Measurements from ENCODE around the gene SLC7A1. TPM values are rescaled to one million over a fixed set of nuclear protein-coding genes. Genes with fewer than 3 reads are reported as not detected.

Gene SLC7A1
- polyA plus RNA-seq, 3 donors: 0.89 to 2.2 (median 0.92) TPM

GRCh38 chr13:29472332-29472961 lies 123.0 kb downstream of the SLC7A1 start:
- Mint-ChIP-seq H3K36me3 (no peaks in the 10 kb centered on the region), H3K9me3 (no peaks in the 10 kb centered on the region), H3K27me3 (ENCODE audit: low read depth in 3 of 3) (peaks cover 1 to 3% (median 1%) of the 10 kb centered on the region in 3 donors), H3K4me1 (peaks cover 11% of the 10 kb centered on the region), H3K27ac (peak overlapping the region in 2 of 7 donors; percentile 50 to 66), H3K4me3 (peak overlapping the region; percentile 27 to 60)
- WGBS (ENCODE audit: insufficient coverage): 53% methylated on average over 3 of the region's 6 CpGs
- peak; percentile 99 for TF ChIP-seq CTCF (IDR thresholded peaks at IDR 0.05)
- H3K4me2 ChIP-seq (replicated peaks; ENCODE audit: extremely low read depth, low read length, poor library complexity, severe bottlenecking): no peak overlapping the region
- no peaks in the 10 kb centered on the region for H3K36me3 ChIP-seq (replicated peaks in 1 of 2; ENCODE audit: control insufficient read depth in 1 of 2, insufficient read depth in 2 of 2, low read length in 2 of 2)
- DNase-seq: peak; percentile 44 to 62 (median 58)
- peaks cover 13 to 16% of the 10 kb centered on the region in 2 donors for H3K4me1 ChIP-seq (ENCODE audit: control insufficient read depth in 1 of 2, insufficient read depth in 2 of 2, low read length in 2 of 2)
- H3K27me3 ChIP-seq (ENCODE audit: control insufficient read depth in 2 of 2, insufficient read depth in 2 of 2, low read length in 2 of 2): no peaks in the 10 kb centered on the region
- no peak overlapping the region for H3K4me3 ChIP-seq (replicated peaks in 1 of 3; ENCODE audit: low read depth in 2 of 3, low read length in 3 of 3)
- intact Hi-C loops (cut with micrococcal nuclease): no loop called here
- H2AFZ ChIP-seq (ENCODE audit: insufficient read depth, low read depth, low read length, poor library complexity, severe bottlenecking): no peak overlapping the region
- H3K27ac ChIP-seq (ENCODE audit: low read depth in 1 of 2, low read length in 2 of 2): no peak overlapping the region
- no peaks in the 10 kb centered on the region for H4K20me1 ChIP-seq (ENCODE audit: insufficient read depth, low read length)
- H3K9ac ChIP-seq (ENCODE audit: insufficient read depth, low read length, poor library complexity, severe bottlenecking): no peak overlapping the region
- H3K79me2 ChIP-seq (ENCODE audit: insufficient read depth, low read length): no peaks in the 10 kb centered on the region
- H3K9me3 ChIP-seq (replicated peaks in 1 of 2; ENCODE audit: control insufficient read depth in 1 of 2, insufficient read depth in 1 of 2, low read length in 2 of 2): no peaks in the 10 kb centered on the region

GRCh38 chr13:29471551-29471950 lies 123.9 kb downstream of the SLC7A1 start:
- Mint-ChIP-seq H3K9me3 (no peaks in the 10 kb centered on the region), H3K4me3 (peak overlapping the region in 1 of 2 donors; percentile 51), H3K27me3 (ENCODE audit: low read depth in 3 of 3) (no peaks in the 10 kb centered on the region), H3K4me1 (peaks cover 14% of the 10 kb centered on the region), H3K27ac (no peak overlapping the region), H3K36me3 (no peaks in the 10 kb centered on the region)
- Histone ChIP-seq H3K27me3 (ENCODE audit: control insufficient read depth in 2 of 2, insufficient read depth in 2 of 2, low read length in 2 of 2) (no peaks in the 10 kb centered on the region), H4K20me1 (ENCODE audit: insufficient read depth, low read length) (no peaks in the 10 kb centered on the region), H2AFZ (ENCODE audit: insufficient read depth, low read depth, low read length, poor library complexity, severe bottlenecking) (peak overlapping the region; percentile 56), H3K4me3 (replicated peaks in 1 of 3; ENCODE audit: low read depth in 2 of 3, low read length in 3 of 3) (peak overlapping the region in 1 of 3 experiments; percentile 20), H3K36me3 (replicated peaks in 1 of 2; ENCODE audit: control insufficient read depth in 1 of 2, insufficient read depth in 2 of 2, low read length in 2 of 2) (no peaks in the 10 kb centered on the region), H3K9me3 (replicated peaks in 1 of 2; ENCODE audit: control insufficient read depth in 1 of 2, insufficient read depth in 1 of 2, low read length in 2 of 2) (no peaks in the 10 kb centered on the region), H3K4me2 (replicated peaks; ENCODE audit: extremely low read depth, low read length, poor library complexity, severe bottlenecking) (no peak overlapping the region), H3K9ac (ENCODE audit: insufficient read depth, low read length, poor library complexity, severe bottlenecking) (no peak overlapping the region), H3K79me2 (ENCODE audit: insufficient read depth, low read length) (no peaks in the 10 kb centered on the region), H3K4me1 (ENCODE audit: control insufficient read depth in 1 of 2, insufficient read depth in 2 of 2, low read length in 2 of 2) (peaks cover 16 to 22% of the 10 kb centered on the region in 2 donors), H3K27ac (ENCODE audit: low read depth in 1 of 2, low read length in 2 of 2) (no peak overlapping the region)
- TF ChIP-seq CTCF (IDR thresholded peaks at IDR 0.05): no peak
- 57% methylated on average over 6 of the region's 9 CpGs for WGBS (ENCODE audit: insufficient coverage)
- intact Hi-C loops (cut with micrococcal nuclease): no loop called here
- DNase-seq: peak; percentile 33 to 65 (median 49)

All from CD14-positive monocyte (primary cell).